Common myeloid progenitor, CD34-positive (primary cell): Measurements from ENCODE around the gene FBL.

Experiments used
- CTCF ChIA-PET: fragments of 350-600 bp; sonication (Branson Sonifier 250); formaldehyde crosslinking; loops from one replicate; lab custom pipeline; 2021; ENCODE audit warnings: antibody characterized with exemption; lab: Charles Lee
- POLR2A ChIA-PET: fragments of 350-600 bp; sonication (Branson Sonifier 250); formaldehyde crosslinking; loops from one replicate; lab custom pipeline; 2021; ENCODE audit warnings: antibody characterized with exemption; lab: Charles Lee
- DNase-seq, 3 donors: peaks; one replicate each; pipeline versions ENCODE4 v3.0.0 to v3.0.0-alpha.2; 2013
- H3K27ac ChIP-seq, 2 experiments: 1 replicate in 1 of 2; 2 replicates in 1 of 2; pipeline ENCODE4 v1.7.0; 2013; ENCODE audit warnings: inconsistent platforms in 2 of 2, low read length in 2 of 2, mild to moderate bottlenecking in 2 of 2, low read depth in 1 of 2, moderate library complexity in 1 of 2; ENCODE audit not compliant: severe bottlenecking in 2 of 2, insufficient read depth in 1 of 2, poor library complexity in 1 of 2
- H3K27me3 ChIP-seq, 5 experiments: replicated peaks in 2 of 5; 1 replicate in 3 of 5; 2 replicates in 2 of 5; pipeline versions ENCODE4 v1.6.1 to v1.7.0; 2013; ENCODE audit warnings: low read length in 4 of 5, mild to moderate bottlenecking in 2 of 5, moderate library complexity in 2 of 5, inconsistent platforms in 1 of 5; ENCODE audit not compliant: insufficient read depth in 5 of 5, control insufficient read depth in 4 of 5
- H3K36me3 ChIP-seq, 4 experiments: 1 replicate in 2 of 4; 2 replicates in 2 of 4; pipeline versions ENCODE4 v1.6.1 to v1.7.0; 2013; ENCODE audit warnings: low read length in 3 of 4, control low read depth in 1 of 4, mild to moderate bottlenecking in 1 of 4; ENCODE audit not compliant: control insufficient read depth in 4 of 4, insufficient read depth in 4 of 4
- H3K4me1 ChIP-seq, 4 experiments: 1 replicate in 3 of 4; 2 replicates in 1 of 4; pipeline versions ENCODE4 v1.6.1 to v1.7.1; 2013; ENCODE audit warnings: low read length in 3 of 4, mild to moderate bottlenecking in 3 of 4, control low read depth in 1 of 4, inconsistent platforms in 1 of 4, moderate library complexity in 1 of 4; ENCODE audit not compliant: control insufficient read depth in 4 of 4, insufficient read depth in 4 of 4; ENCODE audit errors: control extremely low read depth in 1 of 4
- H3K4me3 ChIP-seq, 7 experiments: 1 replicate in 4 of 7; 2 replicates in 3 of 7; pipeline versions ENCODE4 v1.5.1 to v1.7.0; 2013; ENCODE audit warnings: mild to moderate bottlenecking in 7 of 7, low read length in 6 of 7, moderate library complexity in 6 of 7, inconsistent platforms in 2 of 7, low read depth in 2 of 7, control low read depth in 1 of 7; ENCODE audit not compliant: insufficient read depth in 4 of 7, control insufficient read depth in 1 of 7; ENCODE audit errors: extremely low read depth in 1 of 7
- H3K9me3 ChIP-seq, 5 experiments: 1 replicate in 4 of 5; 2 replicates in 1 of 5; pipeline versions ENCODE4 v1.6.1 to v1.7.1; 2013; ENCODE audit warnings: low read length in 4 of 5, mild to moderate bottlenecking in 2 of 5, inconsistent platforms in 1 of 5, low read depth in 1 of 5, moderate library complexity in 1 of 5; ENCODE audit not compliant: control insufficient read depth in 4 of 5, insufficient read depth in 2 of 5; ENCODE audit errors: control extremely low read depth in 1 of 5
- WGBS: methylation state at CpG from one replicate; pipeline ENCODE4 v1.1.5; 2013; ENCODE audit not compliant: insufficient coverage; 5-methylcytosine and 5-hydroxymethylcytosine counted together

The FBL gene

DNA sequence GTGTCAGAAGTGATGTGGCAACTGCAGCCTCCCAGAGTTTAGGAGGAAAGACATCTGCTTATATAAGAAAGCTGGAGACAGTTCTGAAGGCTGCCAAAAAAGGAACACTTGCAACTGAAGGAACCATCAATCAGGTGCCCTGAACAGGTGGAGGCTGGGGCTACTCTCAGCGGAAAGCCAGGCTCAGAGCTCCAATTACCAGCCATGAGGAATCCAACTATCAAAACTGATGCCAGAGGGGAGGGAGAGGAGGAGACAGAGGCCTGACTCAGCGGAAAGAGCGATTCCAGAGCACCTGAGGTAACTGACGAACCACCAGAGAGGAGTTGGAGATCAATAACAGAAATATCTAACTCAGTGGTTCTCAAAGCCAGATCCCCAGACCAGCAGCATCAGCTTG, 43.2 kb downstream of the FBL start:
- H3K9me3 ChIP-seq: no peaks in the 10 kb centered on the region
- no peaks in the 10 kb centered on the region for H3K36me3 ChIP-seq
- no peak for DNase-seq
- H3K4me3 ChIP-seq: no peak overlapping the region
- ChIA-PET POLR2A (no interaction called here), CTCF (interaction anchor here (1.2 to 5.4 kb wide), 4 partner anchors 9 to 41 kb away, joined by 3 to 19 read pairs (median 6); no protein-coding TSS in a partner anchor)
- H3K27ac ChIP-seq: no peak overlapping the region
- H3K4me1 ChIP-seq: no peaks in the 10 kb centered on the region
- 56% methylated on average over 4 of the region's 4 CpGs for WGBS
- H3K27me3 ChIP-seq: peaks cover 2 to 11% (median 3%) of the 10 kb centered on the region in 5 experiments

DNA sequence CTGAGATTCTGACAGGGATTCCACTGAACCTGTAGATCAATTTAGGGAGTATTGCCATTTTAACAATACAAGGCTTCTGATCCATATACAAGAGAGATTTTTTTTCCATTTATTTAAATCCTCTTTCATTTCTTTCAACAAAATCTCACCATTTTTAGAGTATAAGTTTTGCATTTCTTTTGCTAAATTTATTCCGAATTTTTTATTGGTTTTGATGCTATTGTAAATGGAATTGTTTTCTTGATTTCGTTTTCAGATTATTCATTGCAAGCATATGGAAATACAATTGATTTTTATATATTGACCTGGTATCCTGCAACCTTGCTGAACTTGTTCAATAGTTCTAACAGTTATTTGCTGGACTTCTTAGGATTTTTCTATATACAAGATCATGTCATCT, 49.1 kb downstream of the FBL start:
- WGBS: no CpG with 5 or more reads among the region's 2 CpGs
- ChIA-PET POLR2A (no interaction called here), CTCF (no interaction called here)

GRCh38 chr19:39796000-39796498, 50.1 kb downstream of the FBL start:
- peaks cover 0 to 2% (median 0%) of the 10 kb centered on the region in 4 experiments for H3K4me1 ChIP-seq
- DNase-seq: no peak
- H3K27ac ChIP-seq: no peak overlapping the region
- WGBS: 58% methylated on average over 2 of the region's 2 CpGs
- ChIA-PET CTCF (interaction anchor here (1.1 to 2.4 kb wide), 3 partner anchors 16 to 48 kb away, joined by 3 to 11 read pairs (median 3); no protein-coding TSS in a partner anchor), POLR2A (no interaction called here)
- H3K27me3 ChIP-seq: peaks cover 0 to 10% (median 2%) of the 10 kb centered on the region in 5 experiments
- H3K9me3 ChIP-seq: no peaks in the 10 kb centered on the region
- H3K4me3 ChIP-seq: no peak overlapping the region
- no peaks in the 10 kb centered on the region for H3K36me3 ChIP-seq

More for the DNA sequence above, 49.1 kb downstream of the FBL start:
- H3K27ac ChIP-seq: no peak overlapping the region
- no peak overlapping the region for H3K4me3 ChIP-seq
- no peak for DNase-seq
- peaks cover 0 to 10% (median 3%) of the 10 kb centered on the region in 5 experiments for H3K27me3 ChIP-seq
- no peaks in the 10 kb centered on the region for H3K9me3 ChIP-seq
- peaks cover 0 to 2% (median 0%) of the 10 kb centered on the region in 4 experiments for H3K4me1 ChIP-seq
- no peaks in the 10 kb centered on the region for H3K36me3 ChIP-seq

- POLR2A ChIA-PET: no interaction called here
- Histone ChIP-seq H3K9me3 (no peaks in the 10 kb centered on the region), H3K36me3 (no peaks in the 10 kb centered on the region), H3K4me3 (no peak overlapping the region), H3K4me1 (peaks cover 0 to 2% (median 0%) of the 10 kb centered on the region in 4 experiments), H3K27me3 (peaks cover 0 to 10% (median 2%) of the 10 kb centered on the region in 5 experiments), H3K27ac (no peak overlapping the region)
- CTCF ChIA-PET: interaction anchor here (1.1 to 2.4 kb wide), 5 partner anchors 7 to 49 kb away, joined by 3 to 11 read pairs (median 3); no protein-coding TSS in a partner anchor
- 42% methylated on average over 3 of the region's 5 CpGs for WGBS
- peak in 2 of 3 donors; percentile 19 to 40 for DNase-seq
Measured at GRCh38 chr19:39795001-39795400, 51.2 kb downstream of the FBL start.

DNA sequence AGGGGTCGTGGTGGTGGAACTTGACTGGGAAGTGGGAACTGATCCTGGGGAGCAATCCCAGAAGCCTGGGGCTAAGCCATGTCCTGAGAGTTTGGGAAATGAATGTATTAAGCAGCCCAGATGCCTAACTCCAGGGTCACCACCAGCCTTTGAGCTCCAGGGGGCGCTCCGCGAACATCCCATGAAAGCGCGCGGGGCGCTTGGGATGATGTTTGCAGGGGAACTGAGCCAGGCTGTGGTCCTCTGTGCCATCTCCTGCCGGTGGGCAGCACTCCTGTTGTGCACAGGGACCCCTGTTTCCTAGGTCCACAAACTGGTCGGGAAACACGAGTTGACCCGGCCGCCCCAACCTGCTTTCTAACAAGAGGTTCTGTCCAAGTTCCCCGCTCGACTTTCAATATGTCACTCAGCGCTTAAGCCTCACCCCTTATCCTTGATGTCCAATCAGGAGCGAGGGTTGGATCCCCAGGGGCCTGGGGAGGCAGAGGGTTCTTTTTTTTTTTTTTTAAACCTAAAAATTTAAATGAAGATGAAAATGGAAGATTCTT, 53.1 kb downstream of the FBL start:
- Histone ChIP-seq H3K4me1 (peaks cover 0 to 2% (median 0%) of the 10 kb centered on the region in 4 experiments), H3K4me3 (peak overlapping the region in 6 of 7 experiments; percentile 19 to 84 (median 64)), H3K9me3 (peaks cover 0 to 3% (median 0%) of the 10 kb centered on the region in 5 experiments), H3K36me3 (no peaks in the 10 kb centered on the region), H3K27me3 (peaks cover 0 to 10% (median 2%) of the 10 kb centered on the region in 5 experiments), H3K27ac (no peak overlapping the region)
- WGBS: 0% methylated on average over 10 of the region's 17 CpGs
- peak; percentile 76 to 86 (median 85) for DNase-seq
- ChIA-PET POLR2A (interaction anchor here (0.6 to 1.2 kb wide), 3 partner anchors 52 to 492 kb away, joined by 3 read pairs; partner anchors contain the start of genes AKT2 and FBL), CTCF (interaction anchor here (0.8 to 6.3 kb wide), 17 partner anchors 8 to 178 kb away, joined by 3 to 89 read pairs (median 4); partner anchors contain the start of genes FBL and PSMC4)

DNA sequence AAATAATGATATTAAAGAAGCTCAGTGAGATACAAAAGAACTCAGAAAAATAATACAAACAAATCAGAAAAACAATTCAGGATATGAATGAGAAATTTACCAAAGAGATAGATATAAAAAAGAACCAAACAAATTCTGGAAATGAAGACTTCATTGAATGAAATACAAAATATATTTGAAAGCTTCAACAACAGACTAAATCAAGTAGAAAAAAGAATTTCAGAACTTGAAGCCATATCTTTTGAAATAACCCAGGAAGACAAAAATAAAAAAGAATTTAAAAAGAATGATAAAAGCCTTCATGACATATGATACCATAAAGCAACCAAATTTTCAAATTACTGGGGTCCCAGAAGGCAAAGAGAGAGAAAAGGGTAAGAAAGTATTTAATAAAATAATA, 57.9 kb downstream of the FBL start:
- DNase-seq: no peak
- no peak overlapping the region for H3K4me3 ChIP-seq
- H3K27me3 ChIP-seq: peaks cover 0 to 7% (median 5%) of the 10 kb centered on the region in 5 experiments
- ChIA-PET CTCF (interaction anchor here (1.1 to 6.3 kb wide), 3 partner anchors 22 to 182 kb away, joined by 3 to 89 read pairs (median 4); partner anchors contain the start of genes FBL and PSMC4), POLR2A (no interaction called here)
- H3K4me1 ChIP-seq: no peaks in the 10 kb centered on the region
- H3K27ac ChIP-seq: no peak overlapping the region
- peaks cover 0 to 10% (median 0%) of the 10 kb centered on the region in 5 experiments for H3K9me3 ChIP-seq
- no peaks in the 10 kb centered on the region for H3K36me3 ChIP-seq
